Left ventricle myocardium superior (tissue), 1 donor: ENCODE results near the gene PRSS16. TPM values are rescaled to one million over a fixed set of nuclear protein-coding genes. Genes with fewer than 3 reads are reported as not detected.
"Not testable (repeated sequence)": the region's sequence is repeated elsewhere in the genome, so short reads cannot be mapped to it uniquely, and the experiment has no call there.

Experiments
- ATAC-seq: fragments of 200-7000 bp; cut with Tn5 transposase; one replicate; pipeline ENCODE4 v1.9.1; 2020; ENCODE audit warnings: mild to moderate bottlenecking, moderate library complexity
- DNase-seq: peaks from one replicate; pipeline ENCODE4 v3.0.0-alpha.2; 2020
- intact Hi-C: fragments of 100-400 bp; cut with micrococcal nuclease; formaldehyde crosslinking; loops from one replicate; pipeline ENCODE4 v1.11.0; 2022
- total RNA-seq: library from RNA; stranded (reverse); fragmentation: NEBNext Ultra II Directional; extraction: Animal tissue kit (Norgen Biotek cat#: 25700); gene quantifications from one replicate; pipeline ENCODE4 v1.2.1, GENCODE V29; 2021
- donor health status: DM: no; HTN: yes; CAD: no; lungs with severe emphysema.

PRSS16 gene
- total RNA-seq, 1 donor from 2014 or later = not detected

- intact Hi-C loops = no loop called here
- ATAC-seq (no peak), DNase-seq (no peak)
Observed at GRCh38 chr6:27241443-27241842, 6.1 kb upstream of the PRSS16 start.

- intact Hi-C loops = no loop called here
- ATAC-seq (no peak), DNase-seq (no peak)
Observed at GRCh38 chr6:27242589-27243265, 4.8 kb upstream of the PRSS16 start.

- no peak for ATAC-seq
- intact Hi-C loops = no loop called here
Observed at GRCh38 chr6:27248783-27249182, 1.3 kb downstream of the PRSS16 start.

GRCh38 chr6:27250277-27251111 lies 3.0 kb downstream of the PRSS16 start:
- ATAC-seq = no peak
- DNase-seq = no peak
- intact Hi-C loops = no loop called here

More at GRCh38 chr6:27248783-27249182, 1.3 kb downstream of the PRSS16 start:
- no peak for DNase-seq

- intact Hi-C loops = no loop called here
- DNase-seq (peak; percentile 52), ATAC-seq (peak; percentile 64)
Observed at GRCh38 chr6:27251112-27251605, 3.7 kb downstream of the PRSS16 start.

- ATAC-seq (peak; percentile 47), DNase-seq (peak; percentile 46)
- intact Hi-C loops = no loop called here
Observed at GRCh38 chr6:27251606-27252251, 4.2 kb downstream of the PRSS16 start.

GRCh38 chr6:27254566-27254965 lies 7.1 kb downstream of the PRSS16 start:
- ATAC-seq (no peak), DNase-seq (no peak)
- intact Hi-C loops = no loop called here

GRCh38 chr6:27255866-27256265 lies 8.4 kb downstream of the PRSS16 start:
- ATAC-seq (no peak), DNase-seq (no peak)
- intact Hi-C loops = no loop called here

- intact Hi-C loops = no loop called here
- ATAC-seq = no peak
- no peak for DNase-seq
Observed at GRCh38 chr6:27260369-27260768, 12.9 kb downstream of the PRSS16 start.

GRCh38 chr6:27260836-27261375 lies 13.4 kb downstream of the PRSS16 start:
- ATAC-seq (no peak), DNase-seq (no peak)
- intact Hi-C loops = no loop called here

GRCh38 chr6:27263886-27264285 lies 16.4 kb downstream of the PRSS16 start:
- intact Hi-C loops = no loop called here
- no peak for DNase-seq
- no peak for ATAC-seq

- intact Hi-C loops, DNase-seq, ATAC-seq: not testable (repeated sequence)
Observed at GRCh38 chr6:27267003-27267402, 19.5 kb downstream of the PRSS16 start.

- ATAC-seq (no peak), DNase-seq (no peak)
- intact Hi-C loops = no loop called here
Observed at GRCh38 chr6:27267857-27268434, 20.4 kb downstream of the PRSS16 start.

- intact Hi-C loops = no loop called here
- DNase-seq = no peak
- no peak for ATAC-seq
Observed at GRCh38 chr6:27268803-27269202, 21.3 kb downstream of the PRSS16 start.

GRCh38 chr6:27273783-27274182 lies 26.3 kb downstream of the PRSS16 start:
- intact Hi-C loops = no loop called here
- ATAC-seq (no peak), DNase-seq (no peak)

- DNase-seq = no peak
- no peak for ATAC-seq
- intact Hi-C loops = no loop called here
Observed at GRCh38 chr6:27275025-27275956, 27.8 kb downstream of the PRSS16 start.

- ATAC-seq (no peak), DNase-seq (no peak)
- intact Hi-C loops = no loop called here
Observed at GRCh38 chr6:27279513-27280063, 32.1 kb downstream of the PRSS16 start.

GRCh38 chr6:27280064-27280539 lies 32.6 kb downstream of the PRSS16 start:
- ATAC-seq (no peak), DNase-seq (no peak)
- intact Hi-C loops = no loop called here
